Dedifferentiated amniotic fluid mesenchymal stem cell (primary cell): ENCODE measurements around the gene FAM193A.
"Not testable (repeated sequence)": the region's sequence is repeated elsewhere in the genome, so short reads cannot be mapped to it uniquely, and the experiment has no call there.

Source experiments
- DNase-seq: peaks from one replicate; pipeline ENCODE4 v3.0.0-alpha.2; 2016; ENCODE audit errors: extremely low spot score

FAM193A gene

GRCh38 chr4:2574863-2575262 lies 38.4 kb downstream of the FAM193A start:
- DNase-seq, result no peak

GRCh38 chr4:2576290-2576689 lies 39.8 kb downstream of the FAM193A start:
- no peak for DNase-seq

GRCh38 chr4:2578106-2578505 lies 41.7 kb downstream of the FAM193A start:
- DNase-seq, result no peak

DNA sequence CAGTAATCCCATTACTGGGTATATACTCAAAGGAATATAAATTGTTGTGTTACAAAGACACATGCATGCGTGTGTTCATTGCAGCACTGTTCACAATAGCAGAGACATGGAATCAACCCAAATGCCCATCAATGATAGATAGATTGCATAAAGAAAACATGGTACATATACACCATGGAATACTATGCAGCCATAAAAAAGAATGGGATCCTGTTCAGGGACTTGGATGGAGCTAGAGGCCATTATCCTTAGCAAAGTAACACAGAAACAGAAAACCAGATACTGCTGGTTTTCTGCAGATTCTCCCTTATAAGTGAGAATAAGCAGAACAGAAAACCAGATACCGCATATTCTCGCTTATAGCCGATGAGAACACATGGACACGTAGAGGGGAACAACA lies 43.5 kb downstream of the FAM193A start:
- DNase-seq, result no peak

- no peak for DNase-seq
Observed at GRCh38 chr4:2583092-2583491, 46.6 kb downstream of the FAM193A start.

DNA sequence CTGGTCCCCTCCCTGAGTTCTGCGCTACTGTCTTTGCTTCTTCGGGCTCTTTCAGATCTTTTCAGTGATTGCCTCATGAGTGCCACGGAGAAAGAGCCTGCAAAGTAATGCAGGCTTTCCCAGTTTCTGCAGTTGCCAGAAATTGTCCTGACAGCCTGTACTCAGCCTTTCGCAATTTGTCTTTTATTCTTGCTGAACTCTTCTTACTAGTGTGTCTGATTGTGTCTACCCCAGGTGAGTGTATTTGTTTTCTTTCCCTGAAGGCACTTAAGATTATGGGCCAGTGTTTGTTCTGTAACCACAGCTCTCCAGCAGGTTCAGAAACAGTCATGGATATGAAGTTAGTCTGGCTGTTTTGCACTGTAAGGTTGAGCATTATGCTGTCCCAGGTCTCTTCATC lies 47.1 kb downstream of the FAM193A start:
- no peak for DNase-seq

- no peak for DNase-seq
Observed at GRCh38 chr4:2586502-2586901, 50.1 kb downstream of the FAM193A start.

DNA sequence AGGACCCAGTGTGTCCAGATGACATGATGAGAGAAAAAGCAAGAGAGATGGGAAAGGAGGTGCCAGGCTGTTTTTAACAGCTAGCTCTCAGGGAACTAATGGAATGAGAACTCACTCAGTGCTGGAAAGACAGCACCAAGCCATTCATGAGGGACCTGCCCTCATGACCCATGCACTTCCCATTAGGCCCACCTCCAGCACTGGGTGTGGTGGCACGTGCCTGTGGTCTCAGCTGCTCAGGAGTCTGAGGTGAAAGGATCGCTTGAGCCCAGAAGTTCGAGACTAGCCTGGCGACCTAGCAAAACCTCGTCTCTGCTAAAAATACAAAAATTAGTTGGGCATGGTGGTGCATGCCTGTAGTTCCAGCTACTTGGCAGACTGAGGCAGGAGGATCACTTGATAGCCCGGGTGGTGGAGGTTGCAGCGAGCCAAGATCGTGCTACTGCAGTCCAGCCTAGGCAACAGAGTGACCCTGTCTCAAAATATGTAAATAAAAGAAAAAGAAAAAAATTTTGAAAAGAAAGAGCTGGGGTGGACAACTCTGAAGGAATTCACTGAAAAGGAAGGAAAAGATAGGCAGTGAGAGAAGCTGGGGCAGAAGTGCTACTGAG lies 50.9 kb downstream of the FAM193A start:
- DNase-seq, result no peak

DNA sequence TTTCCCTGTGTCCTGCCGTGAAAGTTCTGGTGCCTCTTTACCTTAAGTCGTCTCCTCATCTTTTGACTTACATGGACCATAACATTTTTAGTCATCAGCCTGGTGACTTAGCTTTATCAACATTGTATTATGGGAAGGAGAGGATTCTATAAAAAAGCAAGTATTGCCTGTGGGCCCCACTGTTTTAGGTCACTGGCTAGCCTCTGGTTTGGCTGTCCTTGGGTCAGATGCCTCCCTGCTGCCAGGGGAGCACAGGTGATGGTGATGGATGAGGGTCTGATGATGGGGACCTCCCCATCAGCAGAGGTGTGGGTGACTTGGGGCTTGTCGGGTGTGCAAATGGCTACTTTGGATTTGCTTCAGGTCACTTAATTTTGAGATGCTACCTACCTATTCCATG lies 51.8 kb downstream of the FAM193A start:
- no peak for DNase-seq

- no peak for DNase-seq
Observed at GRCh38 chr4:2591189-2591588, 54.7 kb downstream of the FAM193A start.

GRCh38 chr4:2592014-2592413 lies 55.6 kb downstream of the FAM193A start:
- not testable (repeated sequence) for DNase-seq

DNA sequence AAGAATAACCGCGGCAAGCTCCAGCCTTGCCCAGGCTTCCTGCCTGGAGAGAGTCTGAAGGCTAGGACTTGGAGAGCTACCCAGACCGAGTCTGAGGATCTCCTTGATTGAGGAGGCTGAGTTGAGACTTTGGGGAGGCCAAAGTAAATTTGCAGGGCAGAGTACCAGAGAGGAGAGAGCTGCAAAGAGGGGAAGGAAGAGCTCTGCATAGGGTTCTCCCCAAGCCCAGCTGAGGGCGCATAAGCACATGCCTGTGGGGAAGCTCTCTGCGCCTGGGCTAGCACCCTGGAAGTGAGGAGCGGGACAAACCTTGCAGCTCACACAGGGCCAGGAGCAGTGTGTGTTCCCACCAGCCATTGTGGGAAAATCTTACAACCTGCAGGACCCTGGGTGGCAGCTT lies 56.1 kb downstream of the FAM193A start:
- no peak for DNase-seq

DNA sequence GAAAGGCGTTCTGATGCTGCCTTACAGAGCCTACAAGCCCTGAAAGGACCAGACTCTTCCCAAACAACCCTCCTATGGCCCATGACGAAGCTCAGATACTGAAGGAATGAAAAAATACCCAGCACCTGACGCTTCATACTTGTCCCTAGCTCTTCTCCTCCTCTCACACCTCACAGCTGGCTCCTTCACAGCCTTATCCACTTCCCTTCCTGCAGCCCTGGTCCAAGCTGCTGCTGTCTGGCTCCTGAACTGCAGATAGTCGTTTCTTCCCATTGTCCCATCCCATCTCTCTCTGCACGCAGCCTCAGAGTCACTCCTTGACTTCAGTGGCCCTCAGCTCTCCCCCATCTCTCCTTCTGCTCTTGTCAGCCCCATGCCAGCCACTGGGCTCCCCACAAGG lies 56.6 kb downstream of the FAM193A start:
- DNase-seq, result no peak

GRCh38 chr4:2595436-2595835 lies 59.0 kb downstream of the FAM193A start:
- DNase-seq, result no peak

GRCh38 chr4:2595952-2596552 lies 59.6 kb downstream of the FAM193A start:
- no peak for DNase-seq

DNA sequence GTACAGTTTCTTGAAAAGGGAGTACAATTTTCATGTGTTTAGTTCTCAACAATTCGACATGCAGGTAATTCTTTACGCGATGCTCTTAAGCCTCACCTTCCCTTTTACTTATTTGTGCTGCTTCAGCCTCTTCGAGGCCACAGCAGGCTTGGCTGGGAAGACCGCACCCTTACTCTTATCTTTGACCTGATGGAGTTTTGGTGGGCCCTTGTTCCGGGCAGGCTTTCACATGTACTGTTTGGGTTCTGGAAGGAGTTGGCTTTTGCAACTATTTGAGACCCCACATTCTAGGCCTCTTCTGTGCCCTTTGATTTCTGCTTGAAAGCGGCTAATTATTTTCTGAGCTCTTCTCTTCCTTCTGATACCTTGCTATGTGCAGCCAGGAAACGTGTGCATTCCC lies 60.2 kb downstream of the FAM193A start:
- DNase-seq, result no peak

DNA sequence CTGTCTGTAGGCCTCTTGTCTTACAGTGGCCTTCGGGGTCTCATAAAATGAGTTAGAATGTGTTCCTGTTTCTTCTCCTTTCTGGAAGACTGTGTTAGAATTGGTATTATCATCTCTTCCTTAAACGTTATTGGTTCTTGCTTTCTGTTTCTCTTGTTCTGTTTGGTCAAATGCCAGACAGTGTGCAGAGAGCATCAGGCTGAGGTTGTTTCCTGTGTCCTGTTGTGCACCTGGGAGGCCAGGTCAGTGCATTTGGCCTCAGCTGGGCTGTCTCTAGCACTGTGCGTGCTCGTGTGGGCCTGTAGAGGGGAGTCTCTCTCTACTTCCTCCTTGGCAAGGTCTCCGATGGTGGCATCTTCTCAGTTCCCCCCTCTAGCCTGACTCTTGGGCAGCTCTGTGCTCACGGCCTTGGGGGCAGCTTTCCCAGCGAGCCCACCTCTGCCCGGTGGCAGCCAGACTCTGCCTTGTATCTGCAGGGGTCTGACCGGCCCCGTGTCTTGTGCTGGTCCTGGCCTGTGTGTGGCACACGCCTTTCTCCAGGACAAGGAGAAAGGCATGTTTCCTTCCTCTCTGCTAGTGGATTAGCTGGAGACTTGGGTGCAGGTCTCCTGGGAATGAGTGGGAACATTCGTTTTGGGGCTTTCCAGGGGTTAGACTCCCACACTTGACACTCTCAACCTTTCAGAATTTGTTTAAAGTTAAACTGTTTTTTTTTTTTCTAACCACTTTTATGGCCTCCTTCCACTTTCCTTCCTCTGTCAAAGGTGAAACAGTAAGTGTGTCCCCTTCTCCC lies 62.3 kb downstream of the FAM193A start:
- DNase-seq, result no peak

- no peak for DNase-seq
Observed at GRCh38 chr4:2599304-2599654, 62.8 kb downstream of the FAM193A start.

- DNase-seq, result no peak
Observed at GRCh38 chr4:2600878-2601277, 64.4 kb downstream of the FAM193A start.

- DNase-seq, result no peak
Observed at GRCh38 chr4:2604614-2605013, 68.2 kb downstream of the FAM193A start.

DNA sequence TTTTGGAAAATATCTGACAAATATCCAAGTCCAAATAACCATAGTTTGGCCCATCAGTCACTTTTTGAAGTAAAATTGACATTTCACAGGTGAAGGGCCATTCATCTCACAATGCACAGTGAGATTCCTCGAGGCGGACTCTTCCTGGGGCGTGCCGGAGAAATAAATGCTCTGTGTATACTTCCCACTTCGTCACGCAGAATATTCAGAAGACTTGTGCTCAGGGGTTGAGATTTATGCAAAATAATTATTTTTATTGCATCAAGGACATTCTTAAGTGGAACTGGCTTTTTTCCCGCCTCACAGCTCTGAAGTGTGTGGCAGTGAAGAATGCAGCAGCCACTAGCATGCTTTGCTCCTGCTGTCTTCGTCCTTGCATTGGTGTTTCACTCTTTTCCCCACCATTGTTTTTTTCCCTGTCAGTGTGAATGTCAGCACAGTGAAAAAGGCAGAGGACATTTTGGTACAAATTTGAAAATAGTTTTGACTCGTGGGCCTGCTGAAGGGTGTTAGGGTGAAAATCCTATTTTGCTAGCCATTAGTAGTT lies 70.6 kb downstream of the FAM193A start:
- DNase-seq, result no peak

GRCh38 chr4:2607822-2608221 lies 71.4 kb downstream of the FAM193A start:
- no peak for DNase-seq

DNA sequence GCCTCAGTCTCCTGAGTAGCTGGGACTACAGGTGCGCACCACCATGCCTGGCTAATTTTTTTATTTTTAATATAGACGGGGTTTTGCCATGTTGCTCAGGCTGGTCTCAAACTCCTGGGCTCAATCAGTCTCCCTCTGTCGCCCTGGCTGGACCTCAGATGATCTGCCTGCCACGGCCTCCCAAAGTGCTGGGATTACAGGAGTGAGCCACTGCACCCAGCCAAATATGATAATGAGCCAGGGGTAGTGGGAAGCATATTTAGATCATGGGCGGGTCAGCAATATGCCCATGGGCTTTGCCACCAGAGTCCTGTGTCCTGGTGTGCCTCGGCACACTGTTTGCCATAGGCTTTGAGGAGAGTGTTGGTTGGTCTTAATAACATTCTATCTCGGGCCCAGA lies 71.8 kb downstream of the FAM193A start:
- no peak for DNase-seq
